HepG2 (cell line): ENCODE results near the gene PISD. TPM values are rescaled to one million over a fixed set of nuclear protein-coding genes. Genes with fewer than 3 reads are reported as not detected.

Source experiments
- MAFF ChIP-seq: IDR thresholded peaks from 2 replicates; pipeline ENCODE4 v1.6.1; 2011; ENCODE audit warnings: low read depth, low read length, improper control_type of control experiment
- NR2F6 ChIP-seq, 2 experiments: IDR thresholded peaks; 2 replicates each; pipeline ENCODE4 v1.6.1; 2016; ENCODE audit warnings: antibody characterized with exemption in 1 of 2, mild to moderate bottlenecking in 1 of 2
- PCBP1 ChIP-seq: fragments of 200-400 bp; formaldehyde crosslinking; IDR thresholded peaks from 2 replicates; pipeline ENCODE4 v1.6.1; 2017; ENCODE audit warnings: mild to moderate bottlenecking, low read depth, low read length, borderline replicate concordance
- RAD21 ChIP-seq: fragments of 450-650 bp; formaldehyde crosslinking; IDR thresholded peaks from 2 replicates; pipeline ENCODE4 v1.5.0; 2020; ENCODE audit warnings: mild to moderate bottlenecking
- SOX5 ChIP-seq: IDR thresholded peaks from 2 replicates; pipeline ENCODE4 v1.6.1; 2016; ENCODE audit warnings: borderline replicate concordance
- YEATS4 ChIP-seq: sonication (generic); formaldehyde crosslinking; IDR thresholded peaks from 2 replicates; pipeline ENCODE4 v1.4.0; 2020; ENCODE audit warnings: missing genetic modification reagents, borderline replicate concordance
- ZNF333 ChIP-seq: sonication (generic); formaldehyde crosslinking; IDR thresholded peaks from 2 replicates; pipeline ENCODE4 v1.4.0; 2020; ENCODE audit warnings: mild to moderate bottlenecking, missing genetic modification reagents, borderline replicate concordance
- ZNF337 ChIP-seq: sonication (generic); formaldehyde crosslinking; IDR thresholded peaks from 2 replicates; pipeline ENCODE4 v1.5.1; 2020; ENCODE audit warnings: missing genetic modification reagents, low read depth, mild to moderate bottlenecking, borderline replicate concordance
- ZNF460 ChIP-seq: sonication (generic); formaldehyde crosslinking; IDR thresholded peaks from 2 replicates; pipeline ENCODE4 v1.5.1; 2020; ENCODE audit warnings: missing genetic modification reagents, mild to moderate bottlenecking, borderline replicate concordance
- ZNF530 ChIP-seq: sonication (generic); formaldehyde crosslinking; IDR thresholded peaks from 2 replicates; pipeline ENCODE4 v1.5.0; 2020; ENCODE audit warnings: low read depth, mild to moderate bottlenecking, missing genetic modification reagents
- ZNF746 ChIP-seq: sonication (generic); formaldehyde crosslinking; IDR thresholded peaks from 2 replicates; pipeline ENCODE4 v1.8.0; 2022; ENCODE audit warnings: mild to moderate bottlenecking, missing genetic modification reagents
- polyA plus RNA-seq, 8 experiments: library from polyadenylated mRNA; depleted of rRNA in 3 of 8; stranded (reverse) in 7 of 8; unstranded in 1 of 8; fragments of >200 nt; fragmentation: Illumina TruSeq in 4 of 8; extraction: Trizol in 4 of 8; gene quantifications; 2 replicates each; pipeline versions ENCODE4 v1.2.1 to v1.2.3, GENCODE V29; 2011 to 2016; ENCODE audit warnings: low read depth in 4 of 8, missing spikeins in 1 of 8, mixed read lengths in 1 of 8; ENCODE audit not compliant: insufficient read depth in 1 of 8
- total RNA-seq, 5 experiments: library from RNA; depleted of rRNA; stranded (reverse); fragments of >200 nt; fragmentation: Illumina TruSeq; extraction: Trizol; gene quantifications; 2 replicates each; pipeline ENCODE4 v1.2.3, GENCODE V29; 2016; ENCODE audit warnings: low read depth in 1 of 5
- TF ChIP-seq, protein P1 (sequence below): sonication (generic); formaldehyde crosslinking; IDR thresholded peaks from one replicate; pipeline ENCODE4 v1.5.1; 2020; ENCODE audit warnings: mild to moderate bottlenecking, missing genetic modification reagents; ENCODE audit errors: not compliant biosample characterization
- TF ChIP-seq, protein P2 (sequence below): sonication (generic); formaldehyde crosslinking; IDR thresholded peaks from 2 replicates; pipeline ENCODE4 v1.5.0; 2020; ENCODE audit warnings: mild to moderate bottlenecking, low read depth, missing genetic modification reagents, borderline replicate concordance
- TF ChIP-seq, protein P3 (sequence below): sonication (generic); formaldehyde crosslinking; IDR thresholded peaks from 2 replicates; pipeline ENCODE4 v1.5.0; 2020; ENCODE audit warnings: missing genetic modification reagents
- TF ChIP-seq, protein P4 (sequence below): sonication (generic); formaldehyde crosslinking; IDR thresholded peaks from 2 replicates; pipeline ENCODE4 v1.4.0; 2020; ENCODE audit warnings: missing genetic modification reagents

The PISD gene
- total and polyA plus RNA-seq, 2 of the 13 experiments (the other 11 are each of a cell fraction or from before 2014, with no cell fraction given) = 30.1 to 47.7 TPM

DNA sequence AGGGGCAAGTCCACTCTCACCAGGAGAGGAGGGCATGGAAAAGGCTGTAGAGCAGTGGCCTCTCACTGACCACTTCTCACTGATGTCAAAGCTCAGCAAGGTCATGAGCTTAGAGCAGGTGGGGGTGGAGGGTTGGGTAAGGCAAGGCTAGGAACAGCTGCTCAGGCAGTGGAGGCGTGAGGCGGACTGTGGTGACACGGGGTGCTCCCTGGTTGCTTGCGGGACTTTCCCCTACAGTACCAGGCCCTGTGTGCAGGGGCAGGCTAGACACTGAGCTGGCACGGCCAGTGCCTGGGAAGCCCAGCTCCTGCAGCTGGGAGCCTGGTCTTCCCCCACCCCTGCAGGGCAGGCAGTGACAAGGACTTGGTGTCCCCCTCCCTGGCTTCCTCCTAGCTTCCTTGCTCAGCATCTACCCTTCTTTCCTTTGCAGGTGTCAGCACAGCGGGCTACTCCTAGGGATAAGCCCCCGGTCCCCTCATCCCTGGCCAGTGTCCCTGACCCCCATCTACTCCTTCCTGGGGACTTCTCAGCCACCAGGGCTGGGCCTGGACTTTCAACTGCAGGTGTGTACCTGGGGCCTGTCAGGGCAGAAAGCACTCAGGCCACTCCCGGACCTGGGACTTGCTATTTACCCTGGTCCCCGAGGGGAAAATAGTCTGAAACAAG lies 45.6 kb downstream of the PISD start (continued):
- TF ChIP-seq, protein P1, sequence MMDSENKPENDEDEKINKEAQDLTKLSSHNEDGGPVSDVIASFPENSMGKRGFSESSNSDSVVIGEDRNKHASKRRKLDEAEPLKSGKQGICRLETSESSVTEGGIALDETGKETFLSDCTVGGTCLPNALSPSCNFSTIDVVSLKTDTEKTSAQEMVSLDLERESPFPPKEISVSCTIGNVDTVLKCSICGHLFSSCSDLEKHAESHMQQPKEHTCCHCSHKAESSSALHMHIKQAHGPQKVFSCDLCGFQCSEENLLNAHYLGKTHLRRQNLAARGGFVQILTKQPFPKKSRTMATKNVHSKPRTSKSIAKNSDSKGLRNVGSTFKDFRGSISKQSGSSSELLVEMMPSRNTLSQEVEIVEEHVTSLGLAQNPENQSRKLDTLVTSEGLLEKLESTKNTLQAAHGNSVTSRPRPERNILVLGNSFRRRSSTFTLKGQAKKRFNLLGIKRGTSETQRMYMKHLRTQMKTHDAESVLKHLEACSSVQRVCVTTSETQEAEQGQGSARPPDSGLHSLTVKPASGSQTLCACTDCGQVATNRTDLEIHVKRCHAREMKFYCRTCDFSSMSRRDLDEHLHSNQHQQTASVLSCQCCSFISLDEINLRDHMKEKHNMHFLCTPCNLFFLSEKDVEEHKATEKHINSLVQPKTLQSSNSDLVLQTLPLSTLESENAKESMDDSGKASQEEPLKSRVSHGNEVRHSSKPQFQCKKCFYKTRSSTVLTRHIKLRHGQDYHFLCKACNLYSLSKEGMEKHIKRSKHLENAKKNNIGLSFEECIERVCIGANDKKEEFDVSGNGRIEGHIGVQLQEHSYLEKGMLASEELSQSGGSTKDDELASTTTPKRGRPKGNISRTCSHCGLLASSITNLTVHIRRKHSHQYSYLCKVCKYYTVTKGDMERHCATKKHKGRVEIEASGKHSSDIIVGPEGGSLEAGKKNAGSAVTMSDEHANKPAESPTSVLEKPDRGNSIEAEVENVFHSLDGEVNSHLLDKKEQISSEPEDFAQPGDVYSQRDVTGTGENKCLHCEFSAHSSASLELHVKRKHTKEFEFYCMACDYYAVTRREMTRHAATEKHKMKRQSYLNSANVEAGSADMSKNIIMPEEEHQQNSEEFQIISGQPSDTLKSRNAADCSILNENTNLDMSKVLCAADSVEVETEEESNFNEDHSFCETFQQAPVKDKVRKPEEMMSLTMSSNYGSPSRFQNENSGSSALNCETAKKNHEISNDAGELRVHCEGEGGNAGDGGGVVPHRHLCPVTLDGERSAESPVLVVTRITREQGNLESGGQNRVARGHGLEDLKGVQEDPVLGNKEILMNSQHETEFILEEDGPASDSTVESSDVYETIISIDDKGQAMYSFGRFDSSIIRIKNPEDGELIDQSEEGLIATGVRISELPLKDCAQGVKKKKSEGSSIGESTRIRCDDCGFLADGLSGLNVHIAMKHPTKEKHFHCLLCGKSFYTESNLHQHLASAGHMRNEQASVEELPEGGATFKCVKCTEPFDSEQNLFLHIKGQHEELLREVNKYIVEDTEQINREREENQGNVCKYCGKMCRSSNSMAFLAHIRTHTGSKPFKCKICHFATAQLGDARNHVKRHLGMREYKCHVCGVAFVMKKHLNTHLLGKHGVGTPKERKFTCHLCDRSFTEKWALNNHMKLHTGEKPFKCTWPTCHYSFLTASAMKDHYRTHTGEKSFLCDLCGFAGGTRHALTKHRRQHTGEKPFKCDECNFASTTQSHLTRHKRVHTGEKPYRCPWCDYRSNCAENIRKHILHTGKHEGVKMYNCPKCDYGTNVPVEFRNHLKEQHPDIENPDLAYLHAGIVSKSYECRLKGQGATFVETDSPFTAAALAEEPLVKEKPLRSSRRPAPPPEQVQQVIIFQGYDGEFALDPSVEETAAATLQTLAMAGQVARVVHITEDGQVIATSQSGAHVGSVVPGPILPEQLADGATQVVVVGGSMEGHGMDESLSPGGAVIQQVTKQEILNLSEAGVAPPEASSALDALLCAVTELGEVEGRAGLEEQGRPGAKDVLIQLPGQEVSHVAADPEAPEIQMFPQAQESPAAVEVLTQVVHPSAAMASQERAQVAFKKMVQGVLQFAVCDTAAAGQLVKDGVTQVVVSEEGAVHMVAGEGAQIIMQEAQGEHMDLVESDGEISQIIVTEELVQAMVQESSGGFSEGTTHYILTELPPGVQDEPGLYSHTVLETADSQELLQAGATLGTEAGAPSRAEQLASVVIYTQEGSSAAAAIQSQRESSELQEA (CRISPR knock-in tag) = no peak
- TF ChIP-seq ZNF337 (CRISPR knock-in tag) (no peak), ZNF530 (CRISPR knock-in tag) (no peak), ZNF746 (no peak), RAD21 (CRISPR knock-in tag) (0 out of 2 replicates have a peak, but pooled peaks have one; percentile 22), ZNF333 (CRISPR knock-in tag) (peak; percentile 41; the same call in 1 of the 2 replicates), MAFF (no peak), YEATS4 (no peak), SOX5 (CRISPR knock-in tag) (no peak), ZNF460 (CRISPR knock-in tag) (no peak), PCBP1 (no peak), NR2F6 (IDR thresholded peaks at IDR 0.05) (0 out of 2 replicates have a peak, but pooled peaks have one; percentile 4), NR2F6 (CRISPR knock-in tag; IDR thresholded peaks at IDR 0.05) (peak; percentile 41; the same call in 1 of the 2 replicates)
- TF ChIP-seq, protein P2, sequence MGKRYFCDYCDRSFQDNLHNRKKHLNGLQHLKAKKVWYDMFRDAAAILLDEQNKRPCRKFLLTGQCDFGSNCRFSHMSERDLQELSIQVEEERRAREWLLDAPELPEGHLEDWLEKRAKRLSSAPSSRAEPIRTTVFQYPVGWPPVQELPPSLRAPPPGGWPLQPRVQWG (CRISPR knock-in tag) = no peak
- TF ChIP-seq, protein P3, sequence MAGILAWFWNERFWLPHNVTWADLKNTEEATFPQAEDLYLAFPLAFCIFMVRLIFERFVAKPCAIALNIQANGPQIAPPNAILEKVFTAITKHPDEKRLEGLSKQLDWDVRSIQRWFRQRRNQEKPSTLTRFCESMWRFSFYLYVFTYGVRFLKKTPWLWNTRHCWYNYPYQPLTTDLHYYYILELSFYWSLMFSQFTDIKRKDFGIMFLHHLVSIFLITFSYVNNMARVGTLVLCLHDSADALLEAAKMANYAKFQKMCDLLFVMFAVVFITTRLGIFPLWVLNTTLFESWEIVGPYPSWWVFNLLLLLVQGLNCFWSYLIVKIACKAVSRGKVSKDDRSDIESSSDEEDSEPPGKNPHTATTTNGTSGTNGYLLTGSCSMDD (CRISPR knock-in tag) = no peak
- TF ChIP-seq, protein P4, sequence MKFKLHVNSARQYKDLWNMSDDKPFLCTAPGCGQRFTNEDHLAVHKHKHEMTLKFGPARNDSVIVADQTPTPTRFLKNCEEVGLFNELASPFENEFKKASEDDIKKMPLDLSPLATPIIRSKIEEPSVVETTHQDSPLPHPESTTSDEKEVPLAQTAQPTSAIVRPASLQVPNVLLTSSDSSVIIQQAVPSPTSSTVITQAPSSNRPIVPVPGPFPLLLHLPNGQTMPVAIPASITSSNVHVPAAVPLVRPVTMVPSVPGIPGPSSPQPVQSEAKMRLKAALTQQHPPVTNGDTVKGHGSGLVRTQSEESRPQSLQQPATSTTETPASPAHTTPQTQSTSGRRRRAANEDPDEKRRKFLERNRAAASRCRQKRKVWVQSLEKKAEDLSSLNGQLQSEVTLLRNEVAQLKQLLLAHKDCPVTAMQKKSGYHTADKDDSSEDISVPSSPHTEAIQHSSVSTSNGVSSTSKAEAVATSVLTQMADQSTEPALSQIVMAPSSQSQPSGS (CRISPR knock-in tag) = no peak
